GM19239 (cell line): ENCODE measurements around the gene POLE.
"Not testable (repeated sequence)": the region's sequence is repeated elsewhere in the genome, so short reads cannot be mapped to it uniquely, and the experiment has no call there.

Source experiments
- DNase-seq: peaks from one replicate; pipeline ENCODE4 v3.0.0; 2011; ENCODE audit warnings: low spot score; ENCODE audit not compliant: insufficient read length
- FAIRE-seq: peaks from 2 replicates; lab custom pipeline; 2011; peaks lifted over from hg19 to GRCh38; lab: Jason Lieb, UNC

Gene POLE

DNA sequence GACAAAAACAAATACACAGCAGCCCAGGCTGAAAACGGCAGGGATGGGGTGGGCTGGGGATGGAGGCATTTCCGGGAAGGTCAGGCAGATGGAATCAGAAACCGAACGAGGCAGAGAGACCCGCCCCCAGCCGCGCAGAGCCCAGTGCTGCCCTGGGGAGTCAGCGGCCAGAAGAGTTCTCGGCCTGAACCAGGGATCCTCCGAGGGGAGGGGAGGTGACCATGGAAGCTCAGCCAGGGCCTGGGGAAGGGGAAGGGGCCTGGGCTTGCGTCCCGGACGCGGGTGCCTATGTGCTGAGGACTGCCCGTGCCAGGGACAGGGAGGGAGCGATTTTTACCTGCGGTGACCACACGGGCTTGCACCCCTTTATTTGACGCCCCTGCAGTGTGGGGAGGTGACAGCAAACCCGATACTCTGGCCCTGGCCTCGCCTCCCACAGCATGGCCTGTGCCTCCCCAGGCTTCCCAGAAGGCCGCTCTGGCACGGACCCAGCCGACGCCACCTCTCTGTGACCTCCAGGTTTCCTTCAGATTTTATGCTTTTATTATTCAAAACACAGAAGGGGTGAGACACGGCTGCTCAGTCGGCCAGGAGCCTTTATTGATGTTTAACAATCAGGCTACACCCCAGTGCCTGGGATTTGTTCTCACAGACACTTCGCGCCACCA is 84.4 kb downstream of the POLE start:
- FAIRE-seq: no peak
- no peak for DNase-seq

DNA sequence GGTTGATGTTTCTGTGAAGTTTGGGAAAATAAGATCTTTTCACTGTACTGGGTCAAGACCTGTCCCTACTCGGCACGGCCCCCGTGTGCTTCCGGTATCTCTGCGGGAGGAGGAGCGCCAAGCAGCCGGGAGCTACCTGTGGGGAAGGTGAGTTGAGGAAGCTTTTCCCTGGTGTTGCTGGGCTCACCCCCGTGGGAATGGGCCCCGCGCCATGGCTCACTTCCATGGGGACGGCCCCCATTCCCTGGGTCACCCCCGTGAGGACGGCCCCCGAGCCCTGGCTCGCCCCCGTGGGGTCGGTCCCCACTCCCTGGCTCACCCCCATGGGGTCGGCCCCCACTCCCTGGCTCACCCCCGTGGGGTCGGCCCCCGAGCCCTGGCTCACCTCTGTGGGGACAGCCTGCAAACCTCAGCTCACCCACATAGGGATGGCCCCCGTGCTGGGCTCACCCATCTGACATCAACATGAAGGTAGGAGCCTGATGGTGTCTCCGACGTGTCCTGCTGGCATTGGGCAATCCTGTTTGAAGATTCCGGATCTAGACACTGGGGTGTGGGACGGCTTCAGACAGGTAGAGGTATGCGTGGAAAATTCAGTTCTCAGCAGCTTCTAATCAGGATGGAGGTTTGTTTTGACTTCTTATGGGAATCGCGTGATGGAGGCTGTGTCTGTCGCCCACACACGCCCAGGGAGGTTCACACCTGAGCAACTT is 85.8 kb downstream of the POLE start:
- FAIRE-seq (no peak), DNase-seq (no peak)

DNA sequence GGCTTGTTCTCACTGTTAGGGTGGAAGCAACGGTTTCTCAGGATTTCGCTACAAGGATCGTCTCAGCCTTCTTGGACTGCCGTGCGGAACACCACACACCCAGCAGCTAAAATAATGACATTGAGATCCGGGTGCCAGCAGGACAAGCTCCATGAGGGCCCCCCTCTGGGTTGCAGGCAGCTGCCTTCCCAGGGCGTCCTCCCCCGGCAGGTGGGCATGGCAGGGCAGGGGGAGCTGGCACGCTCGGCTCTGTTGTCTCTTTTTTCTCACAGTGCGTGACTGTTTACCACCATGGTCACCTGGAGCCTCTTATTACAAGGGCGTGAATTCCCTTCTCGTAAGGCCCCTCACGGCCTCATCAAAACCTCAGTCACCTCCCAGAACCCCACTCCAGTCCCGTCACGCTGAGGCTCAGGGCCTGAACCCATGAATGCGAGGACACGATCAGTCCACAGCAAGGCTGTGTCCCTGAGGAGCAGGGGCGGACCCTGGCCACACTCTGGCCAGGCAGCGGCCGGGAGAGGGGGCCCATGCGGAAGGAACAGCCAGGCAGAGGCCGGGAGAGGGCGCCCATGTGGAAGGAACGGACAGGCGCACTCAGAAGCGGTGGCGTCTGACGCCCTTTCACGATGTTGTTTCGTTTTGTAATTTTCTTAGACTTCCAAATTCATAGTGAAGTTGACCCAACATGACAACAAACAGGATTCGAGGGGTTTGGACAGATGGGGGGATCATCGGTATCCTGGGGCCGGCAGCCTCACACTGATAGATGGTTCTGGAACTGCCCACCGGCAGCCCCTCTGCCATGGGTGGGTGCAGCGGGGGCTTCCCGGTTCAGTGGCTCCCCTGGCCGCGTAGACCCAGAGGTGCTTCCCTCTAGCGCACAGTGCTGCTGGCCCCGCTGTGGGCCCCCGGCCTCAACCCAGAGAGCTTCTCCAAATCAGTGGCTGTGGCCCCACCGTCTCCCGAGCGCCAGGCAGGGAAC is 86.8 kb downstream of the POLE start:
- FAIRE-seq: peak; percentile 21
- DNase-seq: peak; percentile 65

DNA sequence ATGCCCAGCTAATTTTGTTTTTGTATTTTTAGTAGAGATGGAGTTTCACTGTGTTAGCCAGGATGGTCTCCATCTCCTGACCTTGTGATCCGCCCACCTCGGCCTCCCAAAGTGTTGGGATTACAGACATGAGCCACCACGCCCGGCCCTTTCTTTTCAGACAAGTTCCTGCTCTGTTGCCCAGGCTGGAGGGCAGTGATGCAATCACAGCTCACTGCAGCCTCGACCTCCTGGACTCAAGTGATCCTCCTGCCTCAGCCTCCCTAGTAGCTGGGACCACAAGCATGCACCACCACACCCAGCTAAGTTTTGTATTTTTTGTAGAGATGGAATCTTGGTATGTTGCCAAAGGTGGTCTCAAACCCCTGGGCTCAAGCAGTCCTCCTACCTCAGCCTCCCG is 87.6 kb downstream of the POLE start:
- DNase-seq, FAIRE-seq: not testable (repeated sequence)

DNA sequence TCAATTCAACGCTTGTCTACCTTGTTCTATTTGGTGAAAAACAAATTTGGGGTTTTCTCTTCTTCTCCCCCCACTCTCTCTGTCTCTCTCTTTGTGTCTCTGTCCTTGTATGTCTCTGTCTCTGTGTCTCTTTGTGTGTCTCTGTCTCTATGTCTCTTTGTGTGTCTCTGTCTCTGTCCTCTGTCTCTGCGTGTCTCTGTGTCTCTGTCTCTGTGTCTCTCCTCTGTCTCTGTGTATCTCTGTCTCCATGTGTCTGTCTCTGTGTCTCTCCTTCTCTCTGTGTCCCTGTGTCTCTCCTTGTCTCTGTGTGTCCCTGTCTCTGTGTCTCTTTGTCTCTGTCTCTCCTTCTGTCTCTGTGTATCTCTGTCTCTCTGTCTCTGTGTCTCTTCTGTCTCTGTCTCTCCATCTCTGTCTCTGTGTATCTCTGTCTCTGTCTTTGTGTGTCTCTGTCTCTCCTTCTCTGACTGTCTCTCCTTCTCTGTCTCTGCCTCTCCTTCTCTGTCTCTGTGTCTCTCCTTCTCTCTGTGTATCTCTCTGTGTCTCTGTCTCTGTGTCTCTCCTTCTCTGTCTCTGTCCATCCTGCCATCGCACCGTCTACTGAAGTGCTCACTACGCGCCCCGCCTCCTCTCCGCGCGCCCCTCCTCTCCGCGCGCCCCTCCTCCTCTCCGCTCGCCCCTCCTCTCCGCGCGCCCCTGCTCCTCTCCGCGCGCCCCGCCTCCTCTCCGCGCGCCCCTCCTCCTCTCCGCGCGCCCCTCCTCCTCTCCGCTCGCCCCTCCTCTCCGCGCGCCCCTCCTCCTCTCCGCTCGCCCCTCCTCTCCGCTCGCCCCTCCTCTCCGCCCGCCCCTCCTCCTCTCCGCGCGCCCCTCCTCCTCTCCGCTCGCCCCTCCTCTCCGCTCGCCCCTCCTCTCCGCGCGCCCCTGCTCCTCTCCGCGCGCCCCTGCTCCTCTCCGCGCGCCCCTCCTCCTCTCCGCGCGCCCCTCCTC is 89.5 kb downstream of the POLE start:
- FAIRE-seq (peak; percentile 21), DNase-seq (no peak)

DNA sequence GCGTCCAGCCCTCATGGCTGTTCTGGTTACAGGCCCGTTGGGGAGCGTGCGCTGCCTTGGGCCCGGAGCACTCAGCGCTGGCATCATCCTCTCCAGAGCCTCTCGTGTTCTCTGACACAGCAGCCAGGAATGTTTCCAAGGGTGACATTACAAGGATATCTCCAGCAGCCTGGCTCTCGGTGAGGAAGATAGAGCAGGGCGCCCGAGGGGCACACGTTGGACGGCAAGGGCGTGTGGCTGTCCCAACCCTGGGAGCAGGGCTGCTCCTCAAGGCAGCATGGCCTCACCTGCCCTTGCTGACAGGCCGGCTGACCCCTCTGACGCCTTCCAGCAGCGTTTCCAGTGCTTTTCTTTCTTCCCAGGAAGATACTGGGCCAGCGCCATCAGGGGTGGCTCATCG is 91.1 kb downstream of the POLE start:
- FAIRE-seq (no peak), DNase-seq (no peak)

DNA sequence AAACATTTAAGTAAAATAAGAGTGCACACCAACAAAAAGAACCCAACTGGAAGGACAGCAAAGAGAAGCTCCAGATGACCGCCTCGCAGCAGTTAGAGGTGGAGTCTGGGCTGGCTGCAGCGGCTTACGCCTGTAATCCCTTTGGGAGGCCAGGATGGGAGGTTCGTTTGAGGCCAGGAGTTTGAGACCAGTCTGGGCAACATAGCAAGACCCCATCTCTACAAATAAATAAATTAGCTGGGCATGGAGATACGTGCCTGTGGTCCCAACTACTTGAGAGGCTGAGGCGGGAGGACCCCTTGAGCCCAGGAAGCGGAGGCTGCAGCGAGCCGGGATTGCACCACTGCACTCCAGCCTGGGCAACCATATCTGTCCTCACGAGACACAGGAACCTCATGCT is 92.0 kb downstream of the POLE start:
- DNase-seq (no peak), FAIRE-seq (no peak)

DNA sequence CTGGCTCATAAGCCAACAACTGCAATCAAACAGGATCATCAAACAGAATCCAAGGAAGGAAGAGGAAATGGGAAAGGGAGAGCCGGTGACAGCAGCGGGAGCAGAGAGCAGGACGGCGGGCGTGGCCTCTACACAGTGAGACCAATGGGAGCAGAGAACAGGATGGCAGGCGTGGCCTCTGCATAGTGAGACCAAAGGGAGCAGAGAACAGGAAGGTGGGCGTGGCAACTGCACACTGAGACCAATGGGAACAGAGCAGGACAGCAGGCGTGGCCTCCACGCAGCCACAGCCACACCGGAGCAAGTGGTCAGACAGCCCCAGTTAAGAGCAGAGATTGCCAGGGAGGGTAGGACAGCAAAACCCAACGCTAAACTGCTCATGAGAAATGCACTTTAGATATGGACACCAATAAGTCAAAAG is 93.2 kb downstream of the POLE start:
- peak; percentile 62 for DNase-seq
- no peak for FAIRE-seq

DNA sequence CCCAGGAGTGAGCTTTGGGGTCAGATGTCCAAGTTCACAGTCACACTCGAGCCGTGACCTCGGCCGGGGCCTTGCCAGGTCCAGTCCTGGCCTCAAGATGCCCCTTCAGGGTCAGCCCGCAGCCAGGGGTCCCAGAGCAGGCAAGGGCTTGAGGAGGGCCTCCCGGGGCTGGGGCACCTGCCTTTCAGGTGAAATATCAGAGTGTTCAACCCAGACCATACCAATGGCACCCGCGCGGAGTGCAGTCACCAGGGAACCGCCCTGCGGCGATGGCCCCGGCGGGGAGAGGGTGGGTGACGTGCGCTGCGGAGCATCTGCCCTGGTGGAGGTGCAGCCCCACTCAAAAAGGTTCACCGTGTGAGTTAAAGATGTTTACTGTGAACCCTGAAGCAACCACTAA is 93.6 kb downstream of the POLE start:
- DNase-seq (no peak), FAIRE-seq (no peak)

DNA sequence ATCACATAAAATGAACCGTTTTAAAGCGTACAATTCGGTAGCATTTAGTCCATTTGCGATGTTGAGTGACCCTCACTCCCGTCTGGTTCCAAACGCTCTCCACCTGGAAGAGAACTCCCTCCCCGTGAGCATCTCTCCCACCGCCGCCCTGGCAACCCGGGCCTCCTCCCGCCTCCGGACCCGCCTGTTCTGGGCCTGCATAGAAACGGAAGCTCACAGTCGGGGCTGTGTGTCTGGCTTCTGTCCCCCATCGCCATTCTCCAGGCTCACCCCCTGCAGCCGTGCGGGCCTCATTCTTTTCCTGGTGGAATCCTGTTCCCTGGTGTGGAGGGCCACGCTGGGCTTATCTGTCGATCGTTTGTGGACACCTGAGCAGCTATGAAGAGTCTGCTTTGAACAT is 94.1 kb downstream of the POLE start:
- DNase-seq (no peak), FAIRE-seq (no peak)

DNA sequence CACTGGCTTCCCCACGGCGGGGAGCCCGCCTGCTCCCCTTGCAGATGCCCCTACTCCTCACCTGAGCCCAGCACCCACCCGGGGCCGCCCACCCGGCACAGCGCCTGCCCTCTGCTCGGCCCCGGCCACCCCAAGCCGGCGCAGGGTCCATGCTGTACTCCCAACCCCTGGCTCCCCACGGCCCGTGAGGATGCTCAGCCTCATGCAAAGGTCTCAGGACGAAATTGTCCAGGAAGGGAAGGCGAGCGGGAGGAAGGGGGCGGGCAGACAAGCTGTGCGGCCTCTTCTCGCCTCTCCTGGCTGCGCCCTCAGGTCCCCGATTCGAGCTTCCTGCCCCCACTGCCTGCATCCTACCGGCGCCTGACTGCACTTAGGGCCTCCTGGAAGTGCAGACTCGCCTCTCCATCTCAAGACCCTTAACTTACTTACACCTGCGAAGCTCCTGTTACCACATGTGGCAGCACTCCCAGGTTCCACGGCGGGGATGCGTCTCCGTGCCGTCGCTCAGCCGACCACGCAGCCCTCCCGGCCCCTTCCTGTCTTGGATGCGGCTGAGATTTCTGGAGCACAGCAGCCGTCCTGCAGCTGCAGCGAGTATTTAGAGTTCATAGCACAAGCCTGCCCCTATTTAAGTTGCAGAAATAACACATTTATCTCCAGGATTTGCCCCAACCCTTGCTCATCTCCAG is 94.7 kb downstream of the POLE start:
- FAIRE-seq (no peak), DNase-seq (no peak)

DNA sequence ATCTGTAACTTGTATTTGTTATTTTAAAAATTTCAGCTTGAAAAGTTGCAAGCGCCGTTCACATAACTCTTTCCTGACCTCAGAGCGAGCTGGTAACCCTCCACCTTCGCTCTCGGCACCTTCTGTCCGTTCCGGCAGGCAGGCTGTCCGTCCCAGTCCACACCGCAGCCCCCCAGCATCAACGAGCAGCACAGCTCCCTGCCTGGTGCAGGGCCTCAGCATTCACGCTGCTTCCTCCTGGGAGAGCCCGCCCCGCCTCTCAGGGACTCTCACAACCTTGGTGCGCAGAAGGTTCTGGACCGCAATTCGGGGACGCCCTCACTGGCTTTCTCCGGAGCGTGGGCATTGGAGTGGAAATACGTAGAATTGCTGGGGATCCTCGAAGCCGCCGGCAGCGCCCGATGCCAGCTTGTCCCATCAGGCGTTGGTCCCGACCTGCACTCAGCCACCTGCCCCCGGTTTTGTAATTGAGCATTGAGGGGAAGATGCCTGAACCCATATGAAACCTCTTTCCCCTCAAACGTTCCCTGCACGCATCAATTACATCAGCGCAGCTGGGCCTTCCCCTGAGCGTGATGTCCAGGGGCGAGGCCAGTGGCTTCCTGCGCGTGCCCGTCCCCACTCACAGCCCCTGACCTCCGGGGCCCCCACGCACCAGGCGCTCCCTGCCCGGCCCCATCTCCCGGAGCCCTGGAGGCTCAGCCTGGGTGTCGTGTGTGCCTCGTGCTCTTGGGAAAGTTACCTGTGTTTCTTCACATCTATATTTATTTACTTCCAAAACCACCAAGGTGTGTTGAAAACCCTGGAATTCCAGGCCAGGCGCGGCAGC is 95.8 kb downstream of the POLE start:
- DNase-seq: no peak
- FAIRE-seq: no peak

DNA sequence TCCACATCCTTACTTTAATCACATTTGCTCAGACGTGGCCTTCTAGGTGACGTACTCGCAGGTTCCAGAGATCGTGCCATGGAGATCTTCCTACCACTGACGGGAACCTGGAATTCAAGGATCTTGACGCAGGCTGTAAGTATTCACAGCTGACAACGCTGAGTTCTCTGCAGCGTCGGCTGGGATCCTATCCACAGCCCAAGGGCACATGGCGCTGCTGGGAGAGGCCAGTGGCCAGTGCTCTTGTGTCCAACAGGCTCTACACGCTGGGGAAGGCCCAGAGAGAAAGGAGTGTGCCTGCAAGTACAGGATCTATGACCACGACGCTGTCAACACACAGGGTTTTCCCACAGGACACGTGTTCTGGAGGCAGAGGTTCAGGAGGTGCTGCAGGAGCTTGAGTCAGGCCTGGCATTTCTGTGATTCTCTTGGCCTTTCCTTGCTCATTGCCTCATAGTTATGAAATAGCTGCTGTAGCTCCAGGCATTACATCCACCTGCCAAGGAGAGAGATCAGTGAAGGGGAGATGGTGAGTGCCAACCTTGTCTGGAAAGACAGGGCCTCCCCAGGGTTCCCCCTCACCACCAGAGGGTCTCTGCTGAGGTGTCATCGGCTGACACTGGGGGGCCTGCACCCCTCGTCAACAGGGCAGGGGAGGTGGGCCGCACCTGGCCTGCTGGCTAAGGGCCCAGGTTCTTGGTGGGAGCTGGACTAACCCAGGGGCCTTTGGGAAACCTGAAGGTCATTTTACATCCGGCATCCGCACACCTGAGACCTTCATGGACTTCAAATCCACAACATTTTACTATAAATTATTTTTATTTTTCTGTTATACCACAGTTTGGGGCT is 98.1 kb downstream of the POLE start:
- no peak for DNase-seq
- FAIRE-seq: no peak

DNA sequence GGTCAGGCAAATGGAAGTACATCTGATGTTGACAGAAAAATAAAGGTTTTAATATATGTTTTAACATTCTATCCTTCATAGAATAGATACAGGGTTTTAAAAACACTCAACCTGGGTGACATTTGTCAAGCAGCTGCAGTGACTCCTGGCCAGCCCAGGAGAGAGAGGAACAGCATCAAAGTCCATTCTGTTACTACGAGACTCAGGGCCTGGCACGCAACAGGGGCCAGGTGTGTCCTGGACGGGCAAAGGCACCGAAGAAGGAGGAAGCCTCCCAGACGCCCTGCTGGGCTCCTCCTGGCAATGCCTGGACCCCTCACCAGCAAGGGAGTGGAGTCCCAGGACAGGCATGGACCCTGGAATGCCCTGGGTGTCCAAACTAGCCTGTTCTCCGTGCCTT is 98.8 kb downstream of the POLE start:
- no peak for DNase-seq
- no peak for FAIRE-seq

DNA sequence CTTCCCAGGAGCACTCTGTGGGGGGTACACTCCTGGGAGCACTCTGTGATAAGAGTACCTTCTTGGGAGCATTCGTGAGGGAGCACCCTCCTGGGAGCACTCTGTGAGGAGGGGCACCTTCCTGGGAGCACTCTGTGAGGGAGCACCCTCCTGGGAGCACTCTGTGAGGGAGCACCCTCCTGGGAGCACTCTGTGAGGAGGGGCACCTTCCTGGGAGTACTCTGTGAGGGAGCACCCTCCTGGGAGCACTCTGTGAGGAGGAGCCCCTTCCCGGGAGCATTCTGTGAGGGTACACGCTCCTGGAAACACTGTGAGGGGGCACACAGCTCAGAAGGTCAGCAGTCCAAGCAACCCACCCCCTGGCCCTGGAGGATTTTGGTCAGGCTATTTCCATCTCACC is 99.4 kb downstream of the POLE start:
- FAIRE-seq (no peak), DNase-seq (no peak)

DNA sequence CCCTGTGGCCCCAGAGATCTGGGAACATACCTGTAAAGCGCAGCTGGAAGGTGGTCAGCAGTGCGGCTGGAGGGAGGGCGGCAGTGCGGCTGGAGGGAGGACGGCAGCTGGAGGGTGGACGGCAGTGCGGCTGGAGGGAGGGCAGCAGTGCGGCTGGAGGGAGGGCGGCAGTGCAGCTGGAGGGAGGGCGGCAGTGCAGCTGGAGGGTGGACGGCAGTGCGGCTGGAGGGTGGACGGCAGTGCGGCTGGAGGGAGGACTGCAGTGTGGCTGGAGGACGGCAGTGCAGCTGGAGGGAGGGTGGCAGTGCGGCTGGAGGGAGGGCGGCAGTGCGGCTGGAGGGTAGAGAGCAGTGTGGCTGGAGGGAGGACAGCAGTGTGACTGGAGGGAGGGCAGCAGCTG is 100.2 kb downstream of the POLE start:
- FAIRE-seq (no peak), DNase-seq (no peak)

DNA sequence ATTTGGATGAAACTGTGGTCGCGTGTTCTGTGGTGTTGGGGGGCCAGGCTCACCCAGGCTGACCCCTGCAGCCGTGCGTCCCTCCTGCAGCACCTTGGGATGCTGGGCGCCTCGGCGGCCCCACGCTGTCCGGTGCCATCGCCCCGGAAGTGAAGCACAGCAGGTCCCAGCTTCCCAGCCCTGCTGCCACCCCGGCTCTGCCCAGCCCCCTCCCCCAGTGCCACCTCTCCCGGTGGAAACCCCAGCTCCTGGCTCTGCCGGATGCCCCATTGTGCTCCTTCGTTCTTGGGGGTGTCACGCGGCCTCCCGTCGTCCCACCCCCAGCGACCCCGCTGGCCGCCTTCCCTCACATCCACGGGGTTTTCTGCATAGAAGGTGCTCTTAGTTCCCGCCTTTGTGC is 102.0 kb downstream of the POLE start:
- no peak for FAIRE-seq
- no peak for DNase-seq
